Stimulated activated CD4-positive, alpha-beta T cell treated with anti-CD3 and anti-CD28 coated beads, Interleukin-12 subunit alpha, Interleukin-12 subunit beta, amount 100 ng/mL, for 24 hours (primary cell): ENCODE measurements around the gene CD68.
"Not testable (repeated sequence)": the region's sequence is repeated elsewhere in the genome, so short reads cannot be mapped to it uniquely, and the experiment has no call there.

ENCODE experiments used
- DNase-seq, 2 experiments: peaks; one replicate each; pipeline ENCODE4 v3.0.0-alpha.2; 2020; ENCODE audit warnings: low read depth in 2 of 2

CD68 gene

DNA sequence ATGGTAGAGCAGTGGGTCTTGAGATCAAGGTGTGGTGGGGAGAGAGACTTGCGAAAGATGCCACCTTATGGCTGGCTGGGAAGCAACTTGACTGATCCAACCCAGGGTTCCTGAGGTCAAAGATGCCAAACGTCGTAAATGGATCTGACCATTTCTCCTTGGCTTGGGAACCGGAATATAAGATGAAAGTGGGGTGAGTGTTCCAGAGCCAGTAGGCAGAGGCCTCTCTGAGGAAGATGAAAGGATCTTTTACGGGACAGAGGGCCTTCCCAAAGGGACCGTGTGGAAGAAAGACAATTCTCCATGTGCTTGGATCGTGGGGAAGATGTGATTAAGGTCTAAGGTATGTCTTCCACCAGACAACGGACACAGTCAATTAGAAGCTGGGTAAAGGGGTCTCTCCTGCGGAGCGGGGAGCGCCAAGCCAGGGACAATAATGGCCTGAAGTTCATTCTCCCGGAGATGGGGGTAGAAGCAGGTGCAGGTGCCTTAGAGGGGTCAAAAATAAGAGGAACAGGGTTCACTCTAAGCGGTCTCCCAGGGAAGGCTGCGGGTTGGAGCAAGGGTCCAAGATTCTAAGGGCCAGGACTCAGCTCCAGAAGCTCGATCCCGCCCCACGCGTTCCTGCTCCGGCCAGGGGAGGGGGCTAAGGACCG, 34.5 kb downstream of the CD68 start:
- no peak for DNase-seq

DNA sequence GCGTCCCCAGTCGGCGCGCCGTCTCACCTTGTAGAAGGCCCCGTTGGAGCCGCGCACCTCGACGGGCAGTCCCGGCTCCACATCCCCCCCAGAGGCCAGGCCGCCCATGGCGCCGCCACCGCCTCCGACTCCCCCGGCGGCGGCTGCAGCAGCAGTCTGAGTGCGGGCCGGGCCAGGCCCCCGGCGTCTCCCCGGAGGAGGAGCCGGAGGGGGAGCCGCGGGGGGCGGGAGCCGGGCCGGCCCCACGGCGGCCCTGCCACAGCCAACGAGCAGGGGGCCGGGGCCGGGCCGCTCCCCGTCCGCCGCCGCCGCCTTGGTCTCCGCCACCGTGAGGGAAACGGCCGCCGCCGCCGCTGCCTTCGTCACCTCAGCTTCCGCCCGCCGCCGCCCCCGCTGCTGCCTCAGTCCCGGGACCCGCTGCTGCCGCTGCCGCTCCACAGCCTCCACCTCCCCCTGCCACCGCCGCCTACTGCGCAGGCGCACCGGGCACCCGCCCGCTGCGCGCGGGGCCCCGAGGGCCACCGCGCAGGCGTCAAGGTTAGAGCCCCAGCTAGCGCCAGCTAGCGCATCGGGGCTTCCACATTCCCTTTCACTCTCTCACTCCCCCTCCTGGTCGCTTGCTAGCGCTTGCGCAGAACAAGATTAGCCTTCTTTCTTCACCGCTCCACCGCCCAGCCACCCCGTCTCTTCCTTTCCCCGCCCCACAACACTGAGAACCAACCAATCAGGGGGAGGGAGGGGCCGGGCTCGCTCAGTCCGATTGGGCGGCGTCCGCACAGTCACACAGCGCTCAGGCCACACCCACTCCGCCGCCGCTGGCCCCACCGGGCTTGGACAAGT, 35.2 kb downstream of the CD68 start, which contains the start of gene FXR2:
Gene FXR2, minus strand, starts transcription at position 473 of the 840 bp plus-strand sequence. Its CDS starts 365 bp downstream, at position 108.
- DNase-seq, result peak; percentile 99

DNA sequence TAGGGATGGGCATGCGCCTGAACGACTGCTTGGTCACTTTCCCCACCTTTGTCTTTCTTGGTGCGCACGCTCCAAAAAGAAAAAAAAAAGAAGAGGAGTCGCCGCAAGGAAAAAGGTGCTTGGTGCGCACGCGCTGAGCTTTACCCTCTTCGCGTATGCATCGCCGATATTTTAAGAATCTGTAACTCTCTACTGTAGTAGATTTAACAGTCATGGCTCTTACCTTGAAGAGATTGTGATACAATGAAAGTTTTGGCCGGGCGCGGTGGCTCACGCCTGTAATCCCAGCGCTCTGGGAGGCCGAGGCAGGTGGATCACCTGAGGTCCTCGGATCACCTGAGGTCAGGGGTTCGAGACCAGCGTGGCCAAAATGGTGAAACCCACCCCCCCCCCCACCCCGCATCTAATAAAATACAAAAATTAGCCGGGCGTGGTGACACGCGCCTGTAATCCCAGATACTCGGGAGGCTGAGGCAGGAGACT, 35.9 kb downstream of the CD68 start:
- DNase-seq, result no peak

DNA sequence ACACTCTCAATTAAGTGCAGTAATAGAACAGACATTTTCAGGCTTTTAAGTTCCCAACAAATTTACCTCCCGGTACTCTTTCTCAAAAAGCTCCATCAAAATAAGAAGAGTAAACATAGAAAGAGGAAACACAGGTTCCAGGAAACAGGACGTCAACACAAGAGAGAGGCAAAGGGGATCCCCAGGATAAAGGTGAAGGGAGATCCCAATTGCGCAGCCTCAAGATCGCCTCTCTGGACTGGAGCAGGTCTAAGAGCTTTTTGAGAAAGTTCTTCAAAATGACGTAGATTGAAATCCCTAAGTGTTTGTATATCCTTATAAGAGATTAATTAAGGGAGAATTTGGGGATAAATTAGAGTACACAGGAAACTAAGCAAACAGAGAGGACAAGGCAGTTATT, 39.2 kb downstream of the CD68 start:
- no peak for DNase-seq

DNA sequence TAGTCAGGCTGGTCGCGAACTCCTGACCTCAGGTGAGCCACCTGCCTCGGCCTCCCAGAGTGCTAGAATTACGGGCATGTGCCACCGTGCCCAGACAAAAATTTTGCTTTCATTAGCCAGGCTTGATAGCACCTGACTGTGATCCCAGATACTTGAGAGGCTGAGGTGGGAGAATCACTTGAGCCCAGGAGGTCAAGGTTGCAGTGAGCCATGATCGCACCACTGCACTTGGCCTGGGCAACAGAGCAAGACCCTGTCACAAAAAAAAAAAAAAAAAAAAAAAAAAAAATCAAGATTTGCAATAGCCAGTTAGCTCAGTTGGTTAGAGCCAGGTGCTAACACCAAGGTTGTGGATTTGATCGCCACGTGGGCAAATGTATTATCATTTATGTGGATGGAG, 41.4 kb downstream of the CD68 start:
- no peak for DNase-seq

DNA sequence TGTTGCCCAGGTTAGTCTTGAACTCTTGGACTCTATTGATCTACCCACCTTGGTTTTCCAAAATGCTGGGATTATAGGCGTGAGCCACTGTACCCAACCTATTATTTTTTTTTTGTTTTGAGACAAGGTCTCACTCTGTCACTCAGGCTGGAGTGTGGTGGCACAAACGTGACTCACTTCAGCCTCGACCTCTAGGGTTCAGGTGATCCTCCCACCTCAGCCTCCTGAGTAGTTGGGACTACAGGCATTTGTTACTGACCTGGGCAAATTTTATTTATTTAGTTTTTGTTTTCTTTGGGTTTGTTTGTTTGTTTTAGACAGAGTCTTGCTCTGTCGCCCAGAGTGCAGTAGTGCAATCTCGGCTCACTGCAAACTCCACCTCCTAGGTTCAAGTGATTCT, 44.2 kb downstream of the CD68 start:
- DNase-seq, result no peak

DNA sequence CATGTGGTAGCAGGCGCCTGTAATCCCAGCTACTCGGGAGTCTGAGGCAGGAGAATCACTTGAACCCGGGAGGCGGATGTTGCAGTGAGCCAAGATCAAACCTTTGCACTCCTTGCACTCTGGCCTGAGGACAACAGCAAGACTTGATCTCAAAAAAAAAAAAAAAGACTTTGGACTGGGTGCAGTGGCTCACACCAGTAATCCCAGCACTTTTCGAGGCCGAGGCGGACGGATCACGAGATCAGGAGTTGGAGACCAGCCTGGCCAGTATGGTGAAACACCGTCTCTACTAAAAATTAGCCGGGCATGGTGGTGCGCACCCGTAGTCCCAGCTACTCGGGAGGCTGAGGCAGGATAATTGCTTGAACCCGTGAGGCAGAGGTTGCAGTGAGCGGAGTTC, 46.3 kb downstream of the CD68 start:
- DNase-seq, result not testable (repeated sequence)

DNA sequence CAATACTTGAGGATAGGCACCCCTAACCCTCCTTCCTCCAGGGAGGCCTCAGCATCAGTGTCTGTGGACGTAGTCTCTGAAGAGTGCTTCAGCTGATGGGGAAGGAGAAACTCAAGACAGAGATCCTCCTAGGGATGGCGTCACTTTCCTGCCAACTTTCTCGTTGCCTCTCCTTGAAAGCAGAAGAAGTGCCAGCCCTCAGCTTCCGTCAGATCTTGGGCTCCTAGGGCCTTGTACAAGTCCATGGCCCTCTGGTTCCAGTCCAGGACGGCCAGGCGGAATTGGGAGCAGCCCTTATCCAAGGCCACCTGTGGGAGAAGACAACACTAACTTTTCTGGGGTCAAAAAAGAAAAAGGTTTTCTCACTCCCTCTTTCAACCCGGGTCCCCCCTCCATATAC, 46.9 kb downstream of the CD68 start:
- no peak for DNase-seq

DNA sequence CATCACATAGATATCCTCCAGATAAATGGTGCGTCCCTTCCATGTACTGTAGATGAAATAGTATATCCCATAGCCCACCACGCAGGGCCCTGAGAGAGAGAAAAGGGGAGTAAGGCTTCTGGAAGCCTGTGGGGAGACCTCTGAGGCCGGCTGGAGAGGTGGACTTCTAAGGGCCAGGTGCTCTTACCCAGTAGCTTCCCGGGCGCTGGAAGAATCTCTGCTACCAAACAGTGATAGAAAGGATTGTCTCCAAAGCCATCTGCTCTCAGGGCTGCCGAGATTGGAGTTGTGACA, 47.5 kb downstream of the CD68 start:
- no peak for DNase-seq

DNA sequence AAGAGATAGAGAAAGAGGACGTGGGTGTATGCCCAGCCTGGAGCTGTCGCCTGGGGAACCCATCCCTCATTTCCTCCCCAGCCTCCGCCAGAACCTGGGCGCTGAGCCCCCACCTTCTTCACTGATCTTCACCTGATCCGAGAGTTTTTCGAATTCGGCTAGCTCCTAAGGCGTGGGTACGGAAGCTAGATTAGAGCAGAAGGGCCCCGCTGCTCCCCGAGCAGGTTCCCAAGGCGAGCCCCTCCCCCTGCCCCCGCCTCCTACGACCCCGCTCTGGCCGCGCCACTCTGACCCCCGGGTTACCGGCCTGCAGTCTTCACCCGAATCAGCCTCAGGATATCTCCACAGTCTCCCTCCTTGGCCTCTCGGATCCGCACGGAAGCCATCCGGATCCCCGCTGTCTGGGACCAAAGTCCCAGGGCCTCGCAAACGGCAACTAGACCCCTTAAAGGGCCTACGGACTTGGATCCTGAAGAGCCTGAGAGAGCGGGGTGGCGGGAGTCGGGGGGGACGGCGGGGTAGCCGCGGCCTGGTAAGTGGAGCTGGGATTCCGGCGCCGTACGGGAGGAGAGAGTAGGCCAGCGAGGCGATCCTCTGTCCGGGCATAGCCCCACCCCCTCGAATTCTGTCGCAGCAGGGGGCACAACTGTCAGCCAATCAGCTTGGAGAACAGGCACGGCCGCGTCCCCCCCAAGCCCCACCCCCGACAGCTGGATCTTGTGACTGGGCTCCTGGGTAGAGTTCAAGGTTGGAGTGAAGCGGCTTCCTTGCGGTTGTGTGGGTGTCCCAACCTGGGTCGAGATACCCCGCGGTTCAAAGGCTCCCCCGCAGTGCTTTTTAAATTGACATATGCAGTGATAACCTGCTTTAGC, 48.0 kb downstream of the CD68 start, which contains the start of gene SAT2:
Gene SAT2, minus strand, starts transcription at position 572 of the 872 bp plus-strand sequence. Its CDS starts 186 bp downstream, at position 386.
- DNase-seq, result peak; percentile 68 to 82

DNA sequence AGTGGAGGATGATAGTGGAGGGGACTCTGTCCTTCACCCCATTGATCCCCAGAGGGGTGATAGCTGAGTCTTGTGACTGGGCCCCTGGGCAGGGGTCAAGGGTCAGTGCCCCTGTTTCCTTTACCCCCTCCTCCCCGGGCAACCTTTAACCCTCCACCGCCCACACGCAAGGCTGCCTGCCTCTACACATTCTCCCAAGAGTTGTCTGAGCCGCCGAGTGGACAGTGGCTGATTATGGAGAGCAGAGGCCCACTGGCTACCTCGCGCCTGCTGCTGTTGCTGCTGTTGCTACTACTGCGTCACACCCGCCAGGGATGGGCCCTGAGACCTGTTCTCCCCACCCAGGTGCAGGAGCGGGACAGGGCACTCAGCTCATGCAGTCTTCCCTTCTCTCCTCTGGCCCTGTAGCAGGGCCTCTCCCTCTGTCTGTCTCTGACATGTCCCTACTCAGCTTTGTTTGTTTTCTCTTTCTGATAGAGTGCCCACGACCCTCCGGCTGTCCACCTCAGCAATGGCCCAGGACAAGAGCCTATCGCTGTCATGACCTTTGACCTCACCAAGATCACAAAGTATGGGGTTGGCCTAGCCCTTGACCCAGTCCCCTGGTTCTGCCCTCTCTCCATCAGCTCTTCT, 50.6 kb downstream of the CD68 start, which contains the start of gene SHBG:
Gene SHBG, plus strand, starts transcription at position 197 of the 633 bp plus-strand sequence. Its CDS starts 38 bp downstream, at position 235.
- DNase-seq, result no peak
